Endothelial cell (in vitro differentiated cells): Measurements from ENCODE around the gene TAS2R20. TPM values are rescaled to one million over a fixed set of nuclear protein-coding genes. Genes with fewer than 3 reads are reported as not detected.

Experiments
- DNase-seq: peaks from one replicate; pipeline ENCODE4 v3.0.0; 2021; ENCODE audit warnings: low spot score
- H3K27ac Mint-ChIP-seq: one replicate; pipeline ENCODE4 v1.8.0; 2021; ENCODE audit warnings: mixed read lengths, inconsistent platforms; ENCODE audit not compliant: unreplicated experiment
- H3K27me3 Mint-ChIP-seq: one replicate; pipeline ENCODE4 v1.8.0; 2021; ENCODE audit warnings: mild to moderate bottlenecking, moderate library complexity, mixed read lengths, inconsistent platforms; ENCODE audit not compliant: unreplicated experiment
- H3K36me3 Mint-ChIP-seq: one replicate; pipeline ENCODE4 v1.8.0; 2021; ENCODE audit warnings: mild to moderate bottlenecking, low read depth, mixed read lengths, inconsistent platforms; ENCODE audit not compliant: unreplicated experiment
- H3K4me1 Mint-ChIP-seq: one replicate; pipeline ENCODE4 v1.8.0; 2021; ENCODE audit warnings: mild to moderate bottlenecking, mixed read lengths, inconsistent platforms; ENCODE audit not compliant: unreplicated experiment
- H3K4me3 Mint-ChIP-seq: one replicate; pipeline ENCODE4 v1.8.0; 2021; ENCODE audit warnings: mild to moderate bottlenecking, mixed read lengths, inconsistent platforms; ENCODE audit not compliant: unreplicated experiment
- H3K9me3 Mint-ChIP-seq: one replicate; pipeline ENCODE4 v1.8.0; 2021; ENCODE audit warnings: mixed read lengths, inconsistent platforms; ENCODE audit not compliant: unreplicated experiment
- total RNA-seq: library from RNA; stranded (reverse); fragmentation: NEBNext Ultra II Directional; extraction: Animal tissue kit (Norgen Biotek cat#: 25700); gene quantifications from one replicate; pipeline ENCODE4 v1.2.1, GENCODE V29; 2021; ENCODE audit not compliant: unreplicated experiment
- TF ChIP-seq, protein P1 (sequence below): fragments of 200-600 bp; sonication (generic); IDR thresholded peaks from one replicate; pipeline ENCODE4 v1.5.0; 2021; ENCODE audit warnings: antibody characterized with exemption; ENCODE audit not compliant: unreplicated experiment

TAS2R20 gene
- total RNA-seq, 1 donor from 2014 or later = 1.7 TPM

GRCh38 chr12:11014234-11014633 lies 16.1 kb upstream of the TAS2R20 start:
- no peak overlapping the region for H3K27ac Mint-ChIP-seq
- TF ChIP-seq, protein P1, sequence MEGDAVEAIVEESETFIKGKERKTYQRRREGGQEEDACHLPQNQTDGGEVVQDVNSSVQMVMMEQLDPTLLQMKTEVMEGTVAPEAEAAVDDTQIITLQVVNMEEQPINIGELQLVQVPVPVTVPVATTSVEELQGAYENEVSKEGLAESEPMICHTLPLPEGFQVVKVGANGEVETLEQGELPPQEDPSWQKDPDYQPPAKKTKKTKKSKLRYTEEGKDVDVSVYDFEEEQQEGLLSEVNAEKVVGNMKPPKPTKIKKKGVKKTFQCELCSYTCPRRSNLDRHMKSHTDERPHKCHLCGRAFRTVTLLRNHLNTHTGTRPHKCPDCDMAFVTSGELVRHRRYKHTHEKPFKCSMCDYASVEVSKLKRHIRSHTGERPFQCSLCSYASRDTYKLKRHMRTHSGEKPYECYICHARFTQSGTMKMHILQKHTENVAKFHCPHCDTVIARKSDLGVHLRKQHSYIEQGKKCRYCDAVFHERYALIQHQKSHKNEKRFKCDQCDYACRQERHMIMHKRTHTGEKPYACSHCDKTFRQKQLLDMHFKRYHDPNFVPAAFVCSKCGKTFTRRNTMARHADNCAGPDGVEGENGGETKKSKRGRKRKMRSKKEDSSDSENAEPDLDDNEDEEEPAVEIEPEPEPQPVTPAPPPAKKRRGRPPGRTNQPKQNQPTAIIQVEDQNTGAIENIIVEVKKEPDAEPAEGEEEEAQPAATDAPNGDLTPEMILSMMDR = no peak
- no peaks in the 10 kb centered on the region for H3K9me3 Mint-ChIP-seq
- peaks cover 14% of the 10 kb centered on the region for H3K4me1 Mint-ChIP-seq
- no peaks in the 10 kb centered on the region for H3K36me3 Mint-ChIP-seq
- H3K4me3 Mint-ChIP-seq = no peak overlapping the region
- peaks cover under 1% of the 10 kb centered on the region for H3K27me3 Mint-ChIP-seq
- DNase-seq = no peak

GRCh38 chr12:11007608-11008007 lies 9.5 kb upstream of the TAS2R20 start:
- H3K9me3 Mint-ChIP-seq = no peaks in the 10 kb centered on the region
- no peaks in the 10 kb centered on the region for H3K36me3 Mint-ChIP-seq
- H3K27me3 Mint-ChIP-seq = no peaks in the 10 kb centered on the region
- TF ChIP-seq, protein P1 = no peak
- H3K4me3 Mint-ChIP-seq = no peak overlapping the region
- H3K27ac Mint-ChIP-seq = no peak overlapping the region
- no peaks in the 10 kb centered on the region for H3K4me1 Mint-ChIP-seq
- DNase-seq = no peak

DNA sequence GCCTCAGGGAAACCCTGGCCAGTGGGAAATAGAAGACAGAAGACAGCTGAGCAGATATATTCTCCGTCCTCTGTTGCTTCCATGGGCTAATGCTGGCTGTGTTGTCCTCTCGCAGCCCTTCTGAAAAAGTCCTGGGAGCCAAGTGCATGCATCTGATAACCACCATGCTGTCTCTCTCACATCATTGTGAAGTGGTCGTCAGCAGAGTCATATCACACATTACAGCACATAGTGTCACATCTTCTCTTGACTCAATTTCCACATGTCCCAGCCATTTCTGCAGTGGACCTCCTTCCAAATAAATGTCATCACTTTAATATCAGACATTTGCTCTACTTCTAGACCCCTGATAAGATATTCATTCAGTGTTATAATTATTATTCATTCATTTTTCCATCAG lies 3.8 kb downstream of the TAS2R20 start:
- TF ChIP-seq, protein P1 = no peak
- H3K27ac Mint-ChIP-seq = no peak overlapping the region
- H3K36me3 Mint-ChIP-seq = peaks cover 4% of the 10 kb centered on the region
- no peaks in the 10 kb centered on the region for H3K4me1 Mint-ChIP-seq
- H3K27me3 Mint-ChIP-seq = no peaks in the 10 kb centered on the region
- H3K9me3 Mint-ChIP-seq = no peaks in the 10 kb centered on the region
- no peak overlapping the region for H3K4me3 Mint-ChIP-seq
- no peak for DNase-seq

DNA sequence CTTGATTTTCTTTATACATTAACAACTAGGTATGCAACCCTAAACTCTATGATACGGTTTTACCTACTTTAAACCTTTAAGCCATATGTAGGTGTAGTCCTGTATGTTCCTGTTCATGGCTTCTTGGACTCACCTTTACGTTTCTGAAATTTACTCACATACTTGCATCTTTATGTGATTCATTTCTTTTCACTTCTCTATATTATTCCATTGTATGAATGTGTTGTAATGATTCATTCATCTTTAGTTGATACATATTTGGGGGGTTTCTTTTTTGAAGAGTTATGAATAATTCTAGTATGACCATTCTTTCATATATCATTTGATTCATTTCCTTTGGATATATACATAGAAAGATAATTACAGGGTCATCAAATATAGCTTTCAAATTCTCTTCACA lies 9.0 kb downstream of the TAS2R20 start:
- Mint-ChIP-seq H3K36me3 (peaks cover 4% of the 10 kb centered on the region), H3K4me3 (no peak overlapping the region), H3K4me1 (no peaks in the 10 kb centered on the region), H3K27ac (no peak overlapping the region), H3K27me3 (no peaks in the 10 kb centered on the region), H3K9me3 (no peaks in the 10 kb centered on the region)
- no peak for DNase-seq
- TF ChIP-seq, protein P1 = no peak

- no peaks in the 10 kb centered on the region for H3K4me1 Mint-ChIP-seq
- TF ChIP-seq, protein P1 = no peak
- peaks cover 4% of the 10 kb centered on the region for H3K36me3 Mint-ChIP-seq
- no peaks in the 10 kb centered on the region for H3K27me3 Mint-ChIP-seq
- H3K9me3 Mint-ChIP-seq = no peaks in the 10 kb centered on the region
- no peak for DNase-seq
- no peak within 1 kb of the TSS for H3K27ac Mint-ChIP-seq
- no peak within 1 kb of the TSS for H3K4me3 Mint-ChIP-seq
Observed at GRCh38 chr12:10986812-10987211, 11.3 kb downstream of the TAS2R20 start, which contains the start of gene TAS2R50. TAS2R50 (minus strand) TSS chr12:10986912; CDS start chr12:10986860, 52 bp downstream.
